ENCODE results near the gene LTN1. TPM values are rescaled to one million over a fixed set of nuclear protein-coding genes. Genes with fewer than 3 reads are reported as not detected.
A peak's percentile ranks its signal among the peaks of the same experiment; 100 is the strongest.

LTN1 gene
- total RNA-seq, 1 experiment from 2014 or later = 8.7 TPM

GRCh38 chr21:28992526-28993292 lies at the start of gene LTN1 (continued):
- TF ChIP-seq ELF1 (IDR thresholded peaks at IDR 0.05; ENCODE audit: borderline replicate concordance, low read depth) = peak; percentile 90
- peak; percentile 96 for TF ChIP-seq SP1 (IDR thresholded peaks at IDR 0.05; ENCODE audit: low read depth)
- TF ChIP-seq CEBPB (IDR thresholded peaks at IDR 0.05; ENCODE audit: low read depth) = no peak
- TF ChIP-seq MAX (IDR thresholded peaks at IDR 0.05) = peak; percentile 83
- no peak for TF ChIP-seq REST (IDR thresholded peaks at IDR 0.05; ENCODE audit: low read depth)
- no peak for TF ChIP-seq FOSL1 (IDR thresholded peaks at IDR 0.05; ENCODE audit: low read depth)
- TF ChIP-seq TCF7L2 (IDR thresholded peaks at IDR 0.05; ENCODE audit: borderline replicate concordance, extremely low read depth, insufficient read depth, insufficient read length) = peak; percentile 30

GRCh38 chr21:29034678-29035077 lies 42.0 kb upstream of the LTN1 start:
- no peak overlapping the region for H3K4me3 ChIP-seq (replicated peaks in 1 of 2; ENCODE audit: low read depth in 1 of 2, low read length in 2 of 2)
- POLR2A ChIA-PET = no interaction called here

More at GRCh38 chr21:29034678-29035077, 42.0 kb upstream of the LTN1 start:
- H4K20me1 ChIP-seq (ENCODE audit: insufficient read depth) = no peaks in the 10 kb centered on the region
- no TSS peak for BruUV-seq (replicated peaks)
- peaks cover 27% of the 10 kb centered on the region; the same call in 1 of the 2 replicates for H3K79me2 ChIP-seq (ENCODE audit: insufficient read depth, low read length)
- CTCF ChIA-PET = no interaction called here
- DNase-seq (ENCODE audit: low read depth, low spot score) = no peak
- H3K36me3 ChIP-seq (ENCODE audit: control insufficient read depth in 1 of 2, insufficient read depth in 2 of 2, low read length in 2 of 2) = peaks cover 38 to 50% of the 10 kb centered on the region in 2 experiments
- no peak for TF ChIP-seq EGR1 (IDR thresholded peaks at IDR 0.05; ENCODE audit: low read depth)
- no peak for TF ChIP-seq EZH2phosphoT487 (IDR thresholded peaks at IDR 0.05; ENCODE audit: borderline replicate concordance)
- TF ChIP-seq SIN3A (IDR thresholded peaks at IDR 0.05; ENCODE audit: low read depth) = no peak
- H3K4me1 ChIP-seq (ENCODE audit: control insufficient read depth in 1 of 2, insufficient read depth in 2 of 2, low read length in 2 of 2) = no peaks in the 10 kb centered on the region
- intact Hi-C loops (cut with micrococcal nuclease) = no loop called here
- RAD21 ChIA-PET (ENCODE audit: low non-redundant PET in 1 of 2, low total read pairs in 2 of 2, uncharacterized antibody in 2 of 2, unreplicated experiment in 2 of 2) = no interaction called here
- H3K9me2 ChIP-seq (ENCODE audit: insufficient read depth) = no peaks in the 10 kb centered on the region
- H3K9ac ChIP-seq (ENCODE audit: low read length) = no peak overlapping the region
- no peaks in the 10 kb centered on the region for H3K9me3 ChIP-seq (ENCODE audit: control insufficient read depth in 1 of 2, insufficient read depth in 1 of 2, low read depth in 1 of 2, low read length in 2 of 2)
- no peak overlapping the region for H2AFZ ChIP-seq (ENCODE audit: low read depth, low read length, poor library complexity, severe bottlenecking)
- no peak overlapping the region for H3K27ac ChIP-seq (ENCODE audit: low read depth, low read length)
- ATAC-seq = no peak
- no peaks in the 10 kb centered on the region for H3K27me3 ChIP-seq (ENCODE audit: insufficient read depth, low read length)
- H3K4me2 ChIP-seq (ENCODE audit: low read length) = no peak overlapping the region

Measured in HCT116 (cell line).